H1 (cell line): Measurements from ENCODE around the gene EPB41L3. TPM values are rescaled to one million over a fixed set of nuclear protein-coding genes. Genes with fewer than 3 reads are reported as not detected.

Experiments used
- CTCF ChIA-PET: fragments of 300-600 bp; sonication (Branson Sonifier 250); formaldehyde crosslinking; loops from one replicate; lab custom pipeline; 2021; ENCODE audit not compliant: partially characterized antibody; lab: Charles Lee
- POLR2A ChIA-PET: fragments of 300-600 bp; sonication (Branson Sonifier 250); formaldehyde crosslinking; loops from one replicate; lab custom pipeline; 2021; ENCODE audit warnings: inconsistent platforms; ENCODE audit not compliant: partially characterized antibody; lab: Charles Lee
- DNase-seq, 2 experiments: peaks; one replicate each; pipeline versions ENCODE4 v3.0.0 to v3.0.0-alpha.2; 2010 to 2022; ENCODE audit warnings: low spot score in 2 of 2, low read depth in 1 of 2, mixed read lengths in 1 of 2
- FAIRE-seq: peaks from 2 replicates; lab custom pipeline; 2011; peaks lifted over from hg19 to GRCh38; lab: Jason Lieb, UNC
- H2AFZ ChIP-seq: 2 replicates; pipeline ENCODE4 v1.8.1; 2012; ENCODE audit warnings: low read length, inconsistent platforms
- H2AK5ac ChIP-seq: 2 replicates; pipeline ENCODE4 v1.6.1; 2013; ENCODE audit warnings: low read depth, low read length
- H2BK120ac ChIP-seq: replicated peaks from 2 replicates; pipeline ENCODE3; 2013; ENCODE audit warnings: low read depth, low read length, inconsistent platforms
- H2BK12ac ChIP-seq: 2 replicates; pipeline ENCODE4 v1.6.1; 2013; ENCODE audit warnings: low read depth, low read length
- H2BK15ac ChIP-seq: 2 replicates; pipeline ENCODE4 v1.6.1; 2013; ENCODE audit warnings: low read length
- H2BK20ac ChIP-seq: 2 replicates; pipeline ENCODE4 v1.6.1; 2013; ENCODE audit warnings: low read length
- H2BK5ac ChIP-seq: 2 replicates; pipeline ENCODE4 v1.6.1; 2013; ENCODE audit warnings: low read depth, low read length
- H3K14ac ChIP-seq: 2 replicates; pipeline ENCODE4 v1.6.1; 2013; ENCODE audit warnings: inconsistent platforms; ENCODE audit not compliant: insufficient read length
- H3K18ac ChIP-seq: 2 replicates; pipeline ENCODE4 v1.6.1; 2013; ENCODE audit warnings: low read length; ENCODE audit errors: extremely low read depth
- H3K23ac ChIP-seq: 2 replicates; pipeline ENCODE4 v1.6.1; 2013; ENCODE audit warnings: inconsistent platforms; ENCODE audit not compliant: insufficient read length
- H3K23me2 ChIP-seq: 2 replicates; pipeline ENCODE4 v1.6.1; 2013; ENCODE audit warnings: low read depth, low read length
- H3K27ac ChIP-seq: 2 replicates; pipeline ENCODE4 v1.6.1; 2011; ENCODE audit warnings: low read depth, low read length, inconsistent platforms
- H3K27me3 ChIP-seq, 4 experiments: replicated peaks in 1 of 4; 1 replicate in 1 of 4; 2 replicates in 3 of 4; pipeline versions ENCODE4 v1.6.1 to v1.8.1; 2011 to 2013; ENCODE audit warnings: low read length in 3 of 4, mild to moderate bottlenecking in 3 of 4, inconsistent platforms in 2 of 4, mixed read lengths in 2 of 4, moderate library complexity in 1 of 4; ENCODE audit not compliant: control insufficient read depth in 3 of 4, insufficient read depth in 3 of 4; ENCODE audit errors: extremely low read depth in 1 of 4
- H3K36me3 ChIP-seq, 4 experiments: 2 replicates each; pipeline versions ENCODE4 v1.6.1 to v1.8.1; 2011 to 2013; ENCODE audit warnings: mild to moderate bottlenecking in 4 of 4, low read length in 3 of 4, moderate library complexity in 2 of 4, control low read depth in 1 of 4, inconsistent platforms in 1 of 4; ENCODE audit not compliant: insufficient read depth in 4 of 4, control insufficient read depth in 2 of 4
- H3K4ac ChIP-seq: replicated peaks from 2 replicates; pipeline ENCODE3; 2013; ENCODE audit warnings: low read length, low read depth, mixed read lengths, inconsistent platforms; ENCODE audit not compliant: insufficient read length
- H3K4me1 ChIP-seq, 4 experiments: replicated peaks in 1 of 4; 1 replicate in 1 of 4; 2 replicates in 3 of 4; pipeline versions ENCODE4 v1.6.1 to v1.8.1; 2011 to 2013; ENCODE audit warnings: low read length in 3 of 4, inconsistent platforms in 2 of 4, mixed read lengths in 1 of 4; ENCODE audit not compliant: insufficient read depth in 4 of 4, control insufficient read depth in 3 of 4
- H3K4me2 ChIP-seq, 2 experiments: 2 replicates each; pipeline versions ENCODE4 v1.6.1 to v1.8.1; 2011 to 2013; ENCODE audit warnings: low read depth in 2 of 2, low read length in 2 of 2, control low read depth in 1 of 2, inconsistent platforms in 1 of 2, mild to moderate bottlenecking in 1 of 2; ENCODE audit not compliant: insufficient read depth in 1 of 2
- H3K4me3 ChIP-seq, 4 experiments: fragments of 200-600, 300-600 bp in 1 of 4; sonication (generic), shearing (Covaris generic), sonication (Bioruptor Twin) in 1 of 4; 2 replicates each; pipeline versions ENCODE4 v1.5.1 to v1.8.1; 2011 to 2016; ENCODE audit warnings: low read length in 4 of 4, low read depth in 3 of 4, control low read depth in 2 of 4, inconsistent platforms in 2 of 4, mild to moderate bottlenecking in 2 of 4, mixed read lengths in 1 of 4, moderate library complexity in 1 of 4; ENCODE audit not compliant: insufficient read depth in 2 of 4; ENCODE audit errors: extremely low read depth in 1 of 4
- H3K56ac ChIP-seq: replicated peaks from 2 replicates; pipeline ENCODE3; 2013; ENCODE audit warnings: low read depth, mild to moderate bottlenecking, mixed read lengths, low read length, inconsistent platforms; ENCODE audit not compliant: insufficient read length
- H3K79me1 ChIP-seq: 2 replicates; pipeline ENCODE4 v1.6.1; 2013; ENCODE audit warnings: low read depth, low read length, control low read depth
- H3K79me2 ChIP-seq, 2 experiments: 2 replicates each; pipeline versions ENCODE4 v1.6.1 to v1.8.1; 2012 to 2013; ENCODE audit warnings: low read length in 2 of 2, mild to moderate bottlenecking in 2 of 2, inconsistent platforms in 1 of 2; ENCODE audit not compliant: insufficient read depth in 2 of 2, control insufficient read depth in 1 of 2
- H3K9ac ChIP-seq, 4 experiments: replicated peaks in 1 of 4; 1 replicate in 1 of 4; 2 replicates in 3 of 4; pipeline versions ENCODE4 v1.6.1 to v1.8.1; 2011 to 2013; ENCODE audit warnings: low read depth in 3 of 4, low read length in 3 of 4, control low read depth in 2 of 4, mild to moderate bottlenecking in 2 of 4, moderate library complexity in 2 of 4, inconsistent platforms in 1 of 4; ENCODE audit errors: extremely low read depth in 1 of 4
- H3K9me3 ChIP-seq, 2 experiments: 2 replicates each; pipeline versions ENCODE4 v1.6.1 to v1.8.1; 2012 to 2013; ENCODE audit warnings: mild to moderate bottlenecking in 2 of 2, moderate library complexity in 2 of 2, control low read depth in 1 of 2, inconsistent platforms in 1 of 2, low read depth in 1 of 2, low read length in 1 of 2, mixed read lengths in 1 of 2; ENCODE audit not compliant: insufficient read depth in 2 of 2
- H4K20me1 ChIP-seq, 2 experiments: replicated peaks in 1 of 2; 2 replicates each; pipeline versions ENCODE3 to v1.8.1; 2011 to 2013; ENCODE audit warnings: inconsistent platforms in 2 of 2, low read length in 2 of 2, mild to moderate bottlenecking in 1 of 2; ENCODE audit not compliant: insufficient read depth in 2 of 2, control insufficient read depth in 1 of 2
- H4K5ac ChIP-seq: 2 replicates; pipeline ENCODE4 v1.6.1; 2013; ENCODE audit warnings: low read length, low read depth, mixed read lengths, inconsistent platforms; ENCODE audit not compliant: insufficient read length
- H4K8ac ChIP-seq: 2 replicates; pipeline ENCODE4 v1.8.0; 2013; ENCODE audit warnings: mild to moderate bottlenecking, moderate library complexity, low read length, inconsistent platforms; ENCODE audit not compliant: insufficient read depth; ENCODE audit errors: extremely low read depth
- H4K91ac ChIP-seq: replicated peaks from 2 replicates; pipeline ENCODE3; 2013; ENCODE audit warnings: low read length, mixed read lengths, inconsistent platforms; ENCODE audit not compliant: insufficient read length
- CBX5 ChIP-seq: fragments of 300-800, 300-1000 bp; sonication (generic); IDR thresholded peaks from 2 replicates; pipeline ENCODE4 v1.7.1; 2016; ENCODE audit warnings: antibody characterized with exemption, low read length, low read depth
- CTCF ChIP-seq, 3 experiments: IDR thresholded peaks; 1 replicate in 2 of 3; 2 replicates in 1 of 3; pipeline versions ENCODE4 v1.5.1 to v1.6.1; 2011; ENCODE audit warnings: low read length in 3 of 3, mild to moderate bottlenecking in 3 of 3, inconsistent platforms in 2 of 3, low read depth in 1 of 3, moderate library complexity in 1 of 3; ENCODE audit not compliant: insufficient read depth in 1 of 3; ENCODE audit errors: control extremely low read depth in 1 of 3
- EZH2 ChIP-seq: fragments of 200-600 bp; sonication (generic); IDR thresholded peaks from 2 replicates; pipeline ENCODE4 v1.7.1; 2012; ENCODE audit warnings: low read depth, mild to moderate bottlenecking, moderate library complexity, low read length, inconsistent platforms; ENCODE audit not compliant: severe bottlenecking
- GABPA ChIP-seq: IDR thresholded peaks from 2 replicates; pipeline ENCODE4 v1.6.1; 2011; ENCODE audit warnings: mild to moderate bottlenecking, low read length, moderate library complexity, borderline replicate concordance; ENCODE audit not compliant: insufficient read depth
- HDAC6 ChIP-seq: IDR thresholded peaks from one replicate; pipeline ENCODE4 v1.7.1; 2012; ENCODE audit warnings: low read depth, mild to moderate bottlenecking, inconsistent platforms, low read length, moderate library complexity
- NRF1 ChIP-seq: IDR thresholded peaks from 2 replicates; pipeline ENCODE4 v1.6.1; 2011; ENCODE audit warnings: mild to moderate bottlenecking, low read depth, low read length, improper control_type of control experiment
- PHF8 ChIP-seq: fragments of 200-600 bp; sonication (generic); conservative IDR thresholded peaks from 2 replicates; pipeline ENCODE4 v1.7.1; 2012; ENCODE audit warnings: low read depth, mild to moderate bottlenecking, inconsistent platforms, low read length, moderate library complexity
- POU5F1 ChIP-seq: IDR thresholded peaks from 2 replicates; pipeline ENCODE4 v1.6.1; 2011; ENCODE audit warnings: low read depth, mild to moderate bottlenecking, low read length, moderate library complexity
- SRF ChIP-seq: IDR thresholded peaks from 2 replicates; pipeline ENCODE4 v1.6.1; 2011; ENCODE audit warnings: mild to moderate bottlenecking, low read depth, low read length, moderate library complexity
- YY1 ChIP-seq: IDR thresholded peaks from 2 replicates; pipeline ENCODE4 v1.6.1; 2011; ENCODE audit warnings: low read depth, mild to moderate bottlenecking, low read length
- WGBS, 2 experiments: shearing (Covaris generic) in 1 of 2; methylation state at CpG; one replicate each; pipeline versions ENCODE4 v1.1.6 to v1.1.7; 2013 to 2015; ENCODE audit warnings: low lambda C conversion rate in 2 of 2, mixed read lengths in 2 of 2, inconsistent platforms in 1 of 2, low coverage in 1 of 2, missing lambda C conversion rate in 1 of 2; ENCODE audit not compliant: insufficient replicate concordance in 2 of 2, insufficient coverage in 1 of 2, insufficient read length in 1 of 2; ENCODE audit errors: extremely low coverage in 1 of 2, missing lambda C conversion rate in 1 of 2; 5-methylcytosine and 5-hydroxymethylcytosine counted together
- polyA plus RNA-seq, 7 experiments: library from polyadenylated mRNA; depleted of rRNA in 3 of 7; stranded (reverse) in 5 of 7; unstranded in 2 of 7; fragments of >200 nt in 5 of 7; fragments of 200-250 nt in 2 of 7; gene quantifications; 1 replicate in 5 of 7; 2 replicates in 1 of 7; 4 replicates in 1 of 7; pipeline versions ENCODE4 v1.2.1 to v1.2.3, GENCODE V29; 2011 to 2013; ENCODE audit warnings: missing spikeins in 2 of 7, mixed read lengths in 2 of 7
- total RNA-seq: library from RNA; stranded (reverse); fragmentation: NEBNext Ultra II Directional; extraction: Animal tissue kit (Norgen Biotek cat#: 25700); gene quantifications from 2 replicates; pipeline ENCODE4 v1.2.1, GENCODE V29; 2021

The EPB41L3 gene
- total and polyA plus RNA-seq, 2 of the 8 experiments (the other 6 are each of a cell fraction or from before 2014, with no cell fraction given) = 7.9 to 16.1 TPM

GRCh38 chr18:5424903-5425664 lies 118.7 kb downstream of the EPB41L3 start:
- DNase-seq (no peak), FAIRE-seq (peak; percentile 63)
- ChIA-PET POLR2A (no interaction called here), CTCF (interaction anchor here (0.9 to 3.0 kb wide), 10 partner anchors 7 to 355 kb away, joined by 3 to 13 read pairs (median 4); no protein-coding TSS in a partner anchor)
- no peak overlapping the region for H3K4me3 ChIP-seq
- no peak overlapping the region for H4K5ac ChIP-seq
- H3K9ac ChIP-seq = no peak overlapping the region
- H3K23me2 ChIP-seq = no peaks in the 10 kb centered on the region
- H3K14ac ChIP-seq = no peak overlapping the region
- no peaks in the 10 kb centered on the region for H4K20me1 ChIP-seq
- H3K79me1 ChIP-seq = no peaks in the 10 kb centered on the region
- H3K4ac ChIP-seq = no peak overlapping the region
- no peak overlapping the region for H3K18ac ChIP-seq
- H3K79me2 ChIP-seq = no peaks in the 10 kb centered on the region
- H2AK5ac ChIP-seq = no peak overlapping the region
- H3K4me1 ChIP-seq = no peaks in the 10 kb centered on the region; a peak in 1 of 7 replicates
- WGBS, 2 experiments = 66% methylated on average over 6 of the region's 6 CpGs; no CpG with 5 or more reads in 1 of the 2 experiments
- H3K27ac ChIP-seq = no peak overlapping the region
- no peak overlapping the region for H3K4me2 ChIP-seq
- H2BK120ac ChIP-seq = no peak overlapping the region
- H4K8ac ChIP-seq = no peak overlapping the region
- no peak overlapping the region for H2AFZ ChIP-seq
- no peak overlapping the region for H4K91ac ChIP-seq
- no peak overlapping the region for H2BK20ac ChIP-seq
- H3K27me3 ChIP-seq = no peaks in the 10 kb centered on the region
- H3K9me3 ChIP-seq = no peaks in the 10 kb centered on the region
- no peaks in the 10 kb centered on the region for H3K36me3 ChIP-seq
- H3K23ac ChIP-seq = no peak overlapping the region
- H2BK15ac ChIP-seq = no peak overlapping the region
- H2BK12ac ChIP-seq = no peak overlapping the region
- H2BK5ac ChIP-seq = no peak overlapping the region
- H3K56ac ChIP-seq = no peak overlapping the region
- no peak for TF ChIP-seq YY1
- no peak for TF ChIP-seq HDAC6
- TF ChIP-seq CBX5 = no peak
- TF ChIP-seq GABPA = no peak
- no peak for TF ChIP-seq EZH2
- no peak for TF ChIP-seq PHF8
- TF ChIP-seq CTCF (IDR thresholded peaks at IDR 0.05; ENCODE audit: control extremely low read depth in 1 of 3, insufficient read depth in 1 of 3, low read depth in 1 of 3, low read length in 3 of 3) = peak in 2 of 3 experiments; percentile 35 to 49; a peak in 2 of 4 replicates
- no peak for TF ChIP-seq SRF
- no peak for TF ChIP-seq NRF1
- no peak for TF ChIP-seq POU5F1
